Measurements from ENCODE around the gene PPP6R2. TPM values are rescaled to one million over a fixed set of nuclear protein-coding genes. Genes with fewer than 3 reads are reported as not detected.
A peak's percentile ranks its signal among the peaks of the same experiment; 100 is the strongest.

PPP6R2 gene
- total and polyA plus RNA-seq, 2 of the 8 experiments (the other 6 are each of a cell fraction or from before 2014, with no cell fraction given): 25.0 to 32.2 TPM

DNA sequence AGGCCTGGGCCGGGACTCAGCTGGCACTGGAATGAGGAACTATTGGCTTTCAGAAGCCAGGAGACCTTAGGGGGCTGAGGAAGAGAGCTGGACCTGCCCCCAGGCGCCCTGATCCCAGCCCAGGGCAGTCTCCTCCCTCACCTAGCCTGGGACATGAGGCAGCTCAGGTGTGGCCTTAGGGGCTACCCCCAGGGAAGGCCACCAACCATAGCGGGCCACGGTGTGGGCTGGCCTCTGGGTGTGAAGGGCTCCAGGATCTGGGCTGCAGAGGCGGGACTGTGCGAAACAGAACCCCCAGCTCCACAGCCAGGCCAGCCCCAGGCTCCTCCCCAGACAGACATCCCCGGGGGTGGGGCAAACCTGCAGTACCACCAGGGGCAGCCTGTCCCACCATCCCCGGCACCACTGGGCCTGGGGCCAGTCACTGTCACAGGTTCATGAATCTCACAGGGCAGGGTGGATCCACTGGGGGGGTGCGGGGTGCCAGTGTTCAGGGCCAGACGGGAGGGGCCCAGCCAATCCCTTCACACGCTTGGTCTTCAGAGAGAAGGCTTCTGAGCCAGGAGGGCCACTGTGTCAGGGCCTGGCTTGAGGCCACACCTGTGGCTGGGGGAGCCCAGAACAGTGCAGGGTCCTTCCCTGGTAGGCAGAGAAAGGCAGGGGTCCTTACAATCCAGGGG is 39.1 kb upstream of the PPP6R2 start:
- H3K14ac ChIP-seq (ENCODE audit: insufficient read length): no peak overlapping the region
- no peak overlapping the region for H2BK120ac ChIP-seq (replicated peaks; ENCODE audit: low read depth, low read length)
- WGBS, 2 experiments (ENCODE audit: extremely low coverage in 1 of 2, insufficient coverage in 1 of 2, insufficient read length in 1 of 2, insufficient replicate concordance in 2 of 2, low coverage in 1 of 2, low lambda C conversion rate in 2 of 2, missing lambda C conversion rate in 1 of 2): 81% methylated on average over 11 of the region's 11 CpGs; no CpG with 5 or more reads in 1 of the 2 experiments
- peaks cover 3 to 42% (median 27%) of the 10 kb centered on the region in 4 experiments for H3K4me1 ChIP-seq (replicated peaks in 1 of 4; ENCODE audit: control insufficient read depth in 3 of 4, insufficient read depth in 4 of 4, low read length in 3 of 4)
- peak overlapping the region; percentile 21 for H4K5ac ChIP-seq (ENCODE audit: insufficient read length, low read depth, low read length)
- H2AK5ac ChIP-seq (ENCODE audit: low read depth, low read length): no peak overlapping the region
- peaks cover 11% of the 10 kb centered on the region; the same call in 1 of the 2 replicates for H3K23me2 ChIP-seq (ENCODE audit: low read depth, low read length)
- H3K4me2 ChIP-seq (ENCODE audit: insufficient read depth in 1 of 2, low read depth in 2 of 2, low read length in 2 of 2): no peak overlapping the region
- no peak overlapping the region; the same call in 1 of the 2 replicates for H2BK12ac ChIP-seq (ENCODE audit: low read depth, low read length)
- no peak overlapping the region for H2AFZ ChIP-seq (ENCODE audit: low read length)
- H3K79me2 ChIP-seq (ENCODE audit: control insufficient read depth in 1 of 2, insufficient read depth in 2 of 2, low read length in 2 of 2): peaks cover 0 to 9% of the 10 kb centered on the region in 2 experiments; a peak in 2 of 4 replicates
- no peak overlapping the region for H3K23ac ChIP-seq (ENCODE audit: insufficient read length)
- no peak overlapping the region for H3K9ac ChIP-seq (replicated peaks in 1 of 4; ENCODE audit: extremely low read depth in 1 of 4, low read depth in 3 of 4, low read length in 3 of 4)
- H3K27me3 ChIP-seq (replicated peaks in 1 of 4; ENCODE audit: control insufficient read depth in 3 of 4, extremely low read depth in 1 of 4, insufficient read depth in 3 of 4, low read length in 3 of 4): no peaks in the 10 kb centered on the region; a peak in 2 of 7 replicates
- FAIRE-seq: no peak
- CTCF ChIA-PET (ENCODE audit: partially characterized antibody): interaction anchor here (0.8 to 3.2 kb wide), 10 partner anchors 10 to 51 kb away, joined by 3 to 16 read pairs (median 6); no protein-coding TSS in a partner anchor
- no peak overlapping the region for H2BK20ac ChIP-seq (ENCODE audit: low read length)
- TF ChIP-seq, protein P1, sequence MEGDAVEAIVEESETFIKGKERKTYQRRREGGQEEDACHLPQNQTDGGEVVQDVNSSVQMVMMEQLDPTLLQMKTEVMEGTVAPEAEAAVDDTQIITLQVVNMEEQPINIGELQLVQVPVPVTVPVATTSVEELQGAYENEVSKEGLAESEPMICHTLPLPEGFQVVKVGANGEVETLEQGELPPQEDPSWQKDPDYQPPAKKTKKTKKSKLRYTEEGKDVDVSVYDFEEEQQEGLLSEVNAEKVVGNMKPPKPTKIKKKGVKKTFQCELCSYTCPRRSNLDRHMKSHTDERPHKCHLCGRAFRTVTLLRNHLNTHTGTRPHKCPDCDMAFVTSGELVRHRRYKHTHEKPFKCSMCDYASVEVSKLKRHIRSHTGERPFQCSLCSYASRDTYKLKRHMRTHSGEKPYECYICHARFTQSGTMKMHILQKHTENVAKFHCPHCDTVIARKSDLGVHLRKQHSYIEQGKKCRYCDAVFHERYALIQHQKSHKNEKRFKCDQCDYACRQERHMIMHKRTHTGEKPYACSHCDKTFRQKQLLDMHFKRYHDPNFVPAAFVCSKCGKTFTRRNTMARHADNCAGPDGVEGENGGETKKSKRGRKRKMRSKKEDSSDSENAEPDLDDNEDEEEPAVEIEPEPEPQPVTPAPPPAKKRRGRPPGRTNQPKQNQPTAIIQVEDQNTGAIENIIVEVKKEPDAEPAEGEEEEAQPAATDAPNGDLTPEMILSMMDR (IDR thresholded peaks at IDR 0.05; ENCODE audit: control extremely low read depth in 1 of 3, insufficient read depth in 1 of 3, low read depth in 1 of 3, low read length in 3 of 3): peak in 1 of 3 experiments; percentile 5; a peak in 1 of 4 replicates
- TF ChIP-seq SUZ12 (IDR thresholded peaks at IDR 0.05; ENCODE audit: low read length): no peak
- H3K18ac ChIP-seq (ENCODE audit: extremely low read depth, low read length): no peak overlapping the region
- no peak overlapping the region for H3K56ac ChIP-seq (replicated peaks; ENCODE audit: insufficient read length, low read depth, low read length)
- peak in 1 of 2 experiments; percentile 73 for DNase-seq (ENCODE audit: low read depth in 1 of 2, low spot score in 2 of 2)
- H2BK15ac ChIP-seq (ENCODE audit: low read length): peak overlapping the region; percentile 46; the same call in 1 of the 2 replicates
- POLR2A ChIA-PET (ENCODE audit: partially characterized antibody): interaction anchor here (0.7 to 2.4 kb wide), 2 partner anchors 9 to 13 kb away, joined by 3 to 15 read pairs; no protein-coding TSS in a partner anchor
- no peak overlapping the region for H3K4ac ChIP-seq (replicated peaks; ENCODE audit: insufficient read length, low read depth, low read length)
- H3K36me3 ChIP-seq (ENCODE audit: control insufficient read depth in 2 of 4, insufficient read depth in 4 of 4, low read length in 3 of 4): no peaks in the 10 kb centered on the region
- peaks cover 8 to 25% of the 10 kb centered on the region in 2 experiments for H4K20me1 ChIP-seq (replicated peaks in 1 of 2; ENCODE audit: control insufficient read depth in 1 of 2, insufficient read depth in 2 of 2, low read length in 2 of 2)
- no peak overlapping the region for H3K4me3 ChIP-seq (ENCODE audit: extremely low read depth in 1 of 4, insufficient read depth in 2 of 4, low read depth in 3 of 4, low read length in 4 of 4)
- peaks cover 4% of the 10 kb centered on the region for H3K79me1 ChIP-seq (ENCODE audit: low read depth, low read length)
- no peak overlapping the region for H3K27ac ChIP-seq (ENCODE audit: low read depth, low read length)
- H4K91ac ChIP-seq (replicated peaks; ENCODE audit: insufficient read length, low read length): peak overlapping the region; percentile 74
- H3K9me3 ChIP-seq (ENCODE audit: insufficient read depth in 2 of 2, low read depth in 1 of 2, low read length in 1 of 2): no peaks in the 10 kb centered on the region; a peak in 1 of 4 replicates
- H4K8ac ChIP-seq (ENCODE audit: extremely low read depth, insufficient read depth, low read length): no peak overlapping the region
- peak overlapping the region; percentile 9; the same call in 1 of the 2 replicates for H2BK5ac ChIP-seq (ENCODE audit: low read depth, low read length)
